Measurements from ENCODE around the gene SLCO2A1. TPM values are rescaled to one million over a fixed set of nuclear protein-coding genes. Genes with fewer than 3 reads are reported as not detected.

Gene SLCO2A1
- total and polyA plus RNA-seq, 2 donors: 1.5 to 3.9 TPM

- no peaks in the 10 kb centered on the region for H3K27me3 ChIP-seq (ENCODE audit: control insufficient read depth in 2 of 2, insufficient read depth in 1 of 2, low read length in 1 of 2)
- no peak for DNase-seq (ENCODE audit: low read depth in 6 of 9, low spot score in 9 of 9)
- H3K36me3 ChIP-seq (ENCODE audit: control insufficient read depth in 2 of 2, insufficient read depth in 2 of 2, low read length in 1 of 2): no peaks in the 10 kb centered on the region
- no peak overlapping the region for H3K27ac ChIP-seq (ENCODE audit: low read depth in 1 of 2, low read length in 1 of 2)
- peaks cover 0 to 27% of the 10 kb centered on the region in 2 donors for H3K4me1 ChIP-seq (ENCODE audit: control insufficient read depth in 2 of 2, insufficient read depth in 2 of 2, low read length in 2 of 2)
- no peaks in the 10 kb centered on the region for H3K9me3 ChIP-seq (ENCODE audit: control insufficient read depth in 2 of 2, insufficient read depth in 1 of 2, low read length in 1 of 2)
- WGBS: 95% methylated on average over 7 of the region's 7 CpGs
- H3K4me3 ChIP-seq (ENCODE audit: low read length in 2 of 2): no peak overlapping the region
Measured at GRCh38 chr3:133984975-133985374, 44.8 kb downstream of the SLCO2A1 start.

GRCh38 chr3:133983576-133984560 is 45.9 kb downstream of the SLCO2A1 start:
- Histone ChIP-seq H3K27me3 (ENCODE audit: control insufficient read depth in 2 of 2, insufficient read depth in 1 of 2, low read length in 1 of 2) (no peaks in the 10 kb centered on the region), H3K4me3 (ENCODE audit: low read length in 2 of 2) (no peak overlapping the region), H3K36me3 (ENCODE audit: control insufficient read depth in 2 of 2, insufficient read depth in 2 of 2, low read length in 1 of 2) (no peaks in the 10 kb centered on the region), H3K27ac (ENCODE audit: low read depth in 1 of 2, low read length in 1 of 2) (no peak overlapping the region), H3K9me3 (ENCODE audit: control insufficient read depth in 2 of 2, insufficient read depth in 1 of 2, low read length in 1 of 2) (no peaks in the 10 kb centered on the region), H3K4me1 (ENCODE audit: control insufficient read depth in 2 of 2, insufficient read depth in 2 of 2, low read length in 2 of 2) (peaks cover 0 to 34% of the 10 kb centered on the region in 2 donors)
- DNase-seq (ENCODE audit: low read depth in 6 of 9, low spot score in 9 of 9): no peak
- 95% methylated on average over 9 of the region's 9 CpGs for WGBS

DNA sequence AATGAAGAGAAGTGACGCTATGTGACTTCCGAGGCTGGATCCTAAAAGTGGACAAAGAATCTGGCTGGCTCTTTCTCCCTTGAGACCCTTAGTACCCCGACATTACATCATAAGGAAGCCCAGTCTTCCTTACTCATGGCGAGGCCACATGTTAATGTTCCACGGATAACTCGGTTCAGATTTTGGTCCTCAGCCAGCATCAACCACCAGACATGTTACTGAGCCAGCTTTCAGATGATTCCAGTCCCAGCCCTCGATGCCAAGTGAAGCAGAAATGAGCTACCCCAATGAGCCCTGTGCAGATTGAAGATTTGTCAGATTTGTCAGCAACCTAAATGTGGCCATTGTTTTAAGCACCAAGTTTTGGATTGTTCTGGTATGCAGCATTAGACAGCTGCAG is 46.6 kb downstream of the SLCO2A1 start:
- no peaks in the 10 kb centered on the region for H3K27me3 ChIP-seq (ENCODE audit: control insufficient read depth in 2 of 2, insufficient read depth in 1 of 2, low read length in 1 of 2)
- no peaks in the 10 kb centered on the region for H3K36me3 ChIP-seq (ENCODE audit: control insufficient read depth in 2 of 2, insufficient read depth in 2 of 2, low read length in 1 of 2)
- no peak overlapping the region for H3K4me3 ChIP-seq (ENCODE audit: low read length in 2 of 2)
- peaks cover 0 to 41% of the 10 kb centered on the region in 2 donors for H3K4me1 ChIP-seq (ENCODE audit: control insufficient read depth in 2 of 2, insufficient read depth in 2 of 2, low read length in 2 of 2)
- 85% methylated on average over 7 of the region's 7 CpGs for WGBS
- DNase-seq (ENCODE audit: low read depth in 6 of 9, low spot score in 9 of 9): no peak
- H3K27ac ChIP-seq (ENCODE audit: low read depth in 1 of 2, low read length in 1 of 2): no peak overlapping the region
- H3K9me3 ChIP-seq (ENCODE audit: control insufficient read depth in 2 of 2, insufficient read depth in 1 of 2, low read length in 1 of 2): no peaks in the 10 kb centered on the region

- Histone ChIP-seq H3K4me3 (ENCODE audit: low read length in 2 of 2) (no peak overlapping the region), H3K9me3 (ENCODE audit: control insufficient read depth in 2 of 2, insufficient read depth in 1 of 2, low read length in 1 of 2) (no peaks in the 10 kb centered on the region), H3K4me1 (ENCODE audit: control insufficient read depth in 2 of 2, insufficient read depth in 2 of 2, low read length in 2 of 2) (peaks cover 0 to 49% of the 10 kb centered on the region in 2 donors), H3K27me3 (ENCODE audit: control insufficient read depth in 2 of 2, insufficient read depth in 1 of 2, low read length in 1 of 2) (no peaks in the 10 kb centered on the region), H3K36me3 (ENCODE audit: control insufficient read depth in 2 of 2, insufficient read depth in 2 of 2, low read length in 1 of 2) (no peaks in the 10 kb centered on the region), H3K27ac (ENCODE audit: low read depth in 1 of 2, low read length in 1 of 2) (no peak overlapping the region)
- 96% methylated on average over 4 of the region's 4 CpGs for WGBS
- DNase-seq (ENCODE audit: low read depth in 6 of 9, low spot score in 9 of 9): no peak
Measured at GRCh38 chr3:133980550-133980949, 49.2 kb downstream of the SLCO2A1 start.

GRCh38 chr3:133980035-133980434 is 49.7 kb downstream of the SLCO2A1 start:
- H3K9me3 ChIP-seq (ENCODE audit: control insufficient read depth in 2 of 2, insufficient read depth in 1 of 2, low read length in 1 of 2): no peaks in the 10 kb centered on the region
- H3K27ac ChIP-seq (ENCODE audit: low read depth in 1 of 2, low read length in 1 of 2): no peak overlapping the region
- WGBS: 91% methylated on average over 2 of the region's 2 CpGs
- H3K4me1 ChIP-seq (ENCODE audit: control insufficient read depth in 2 of 2, insufficient read depth in 2 of 2, low read length in 2 of 2): peaks cover 0 to 52% of the 10 kb centered on the region in 2 donors
- H3K27me3 ChIP-seq (ENCODE audit: control insufficient read depth in 2 of 2, insufficient read depth in 1 of 2, low read length in 1 of 2): no peaks in the 10 kb centered on the region
- no peak overlapping the region for H3K4me3 ChIP-seq (ENCODE audit: low read length in 2 of 2)
- no peak for DNase-seq (ENCODE audit: low read depth in 6 of 9, low spot score in 9 of 9)
- H3K36me3 ChIP-seq (ENCODE audit: control insufficient read depth in 2 of 2, insufficient read depth in 2 of 2, low read length in 1 of 2): no peaks in the 10 kb centered on the region

DNA sequence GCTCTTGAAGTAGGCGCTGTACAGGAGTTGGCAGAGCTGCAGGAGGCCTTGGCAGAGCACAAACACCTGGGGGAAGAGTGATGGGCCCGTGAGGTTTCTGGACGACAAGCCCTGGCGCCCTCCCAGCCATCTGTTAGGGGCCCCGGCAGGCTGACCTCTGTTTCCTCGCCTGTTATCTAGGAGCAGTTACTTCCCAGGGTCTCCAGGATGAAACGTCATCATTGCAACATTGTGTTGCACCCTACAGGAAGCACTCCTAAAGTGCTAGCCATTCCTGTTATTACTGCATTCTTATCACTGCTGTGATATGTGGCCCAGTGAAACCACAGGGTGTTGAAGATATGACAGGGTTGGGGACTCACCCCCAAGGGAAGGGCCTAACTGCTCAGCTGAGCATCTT is 50.2 kb downstream of the SLCO2A1 start:
- DNase-seq (ENCODE audit: low read depth in 6 of 9, low spot score in 9 of 9): no peak
- no peaks in the 10 kb centered on the region for H3K36me3 ChIP-seq (ENCODE audit: control insufficient read depth in 2 of 2, insufficient read depth in 2 of 2, low read length in 1 of 2)

DNA sequence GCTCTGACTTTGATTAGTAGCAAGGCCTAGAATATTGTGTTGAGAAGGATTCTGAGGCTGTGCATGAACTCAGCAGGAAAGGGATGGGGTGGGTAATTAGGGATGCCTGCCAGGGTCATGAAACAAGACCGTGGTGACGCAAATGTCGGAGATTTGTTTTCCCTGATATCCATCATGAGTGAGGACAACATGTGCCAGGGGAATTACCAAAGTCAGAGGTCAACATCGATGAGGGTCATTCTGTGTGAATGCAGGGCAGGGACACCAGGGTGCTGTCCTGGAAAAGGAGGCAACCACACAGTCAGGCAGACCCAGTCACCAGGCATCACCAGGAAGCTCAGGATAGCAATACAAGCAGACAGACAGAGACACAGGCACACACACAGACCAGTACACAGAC is 52.2 kb downstream of the SLCO2A1 start:
- no peak for DNase-seq (ENCODE audit: low read depth in 6 of 9, low spot score in 9 of 9)
- peaks cover 0 to 44% of the 10 kb centered on the region in 2 donors for H3K4me1 ChIP-seq (ENCODE audit: control insufficient read depth in 2 of 2, insufficient read depth in 2 of 2, low read length in 2 of 2)
- WGBS: 96% methylated on average over 4 of the region's 4 CpGs
- no peaks in the 10 kb centered on the region for H3K36me3 ChIP-seq (ENCODE audit: control insufficient read depth in 2 of 2, insufficient read depth in 2 of 2, low read length in 1 of 2)
- H3K27ac ChIP-seq (ENCODE audit: low read depth in 1 of 2, low read length in 1 of 2): no peak overlapping the region
- peaks cover 0 to 7% of the 10 kb centered on the region in 2 donors for H3K9me3 ChIP-seq (ENCODE audit: control insufficient read depth in 2 of 2, insufficient read depth in 1 of 2, low read length in 1 of 2)
- no peaks in the 10 kb centered on the region for H3K27me3 ChIP-seq (ENCODE audit: control insufficient read depth in 2 of 2, insufficient read depth in 1 of 2, low read length in 1 of 2)
- H3K4me3 ChIP-seq (ENCODE audit: low read length in 2 of 2): no peak overlapping the region

More for the DNA sequence above, 50.2 kb downstream of the SLCO2A1 start:
- no peak overlapping the region for H3K4me3 ChIP-seq (ENCODE audit: low read length in 2 of 2)
- no peaks in the 10 kb centered on the region for H3K27me3 ChIP-seq (ENCODE audit: control insufficient read depth in 2 of 2, insufficient read depth in 1 of 2, low read length in 1 of 2)
- WGBS: 53% methylated on average over 7 of the region's 7 CpGs
- peaks cover 0 to 52% of the 10 kb centered on the region in 2 donors for H3K4me1 ChIP-seq (ENCODE audit: control insufficient read depth in 2 of 2, insufficient read depth in 2 of 2, low read length in 2 of 2)
- H3K9me3 ChIP-seq (ENCODE audit: control insufficient read depth in 2 of 2, insufficient read depth in 1 of 2, low read length in 1 of 2): no peaks in the 10 kb centered on the region
- H3K27ac ChIP-seq (ENCODE audit: low read depth in 1 of 2, low read length in 1 of 2): no peak overlapping the region

- no peaks in the 10 kb centered on the region for H3K36me3 ChIP-seq (ENCODE audit: control insufficient read depth in 2 of 2, insufficient read depth in 2 of 2, low read length in 1 of 2)
- no peak for DNase-seq (ENCODE audit: low read depth in 6 of 9, low spot score in 9 of 9)
- H3K27me3 ChIP-seq (ENCODE audit: control insufficient read depth in 2 of 2, insufficient read depth in 1 of 2, low read length in 1 of 2): no peaks in the 10 kb centered on the region
- H3K9me3 ChIP-seq (ENCODE audit: control insufficient read depth in 2 of 2, insufficient read depth in 1 of 2, low read length in 1 of 2): peaks cover 0 to 7% of the 10 kb centered on the region in 2 donors
- WGBS: 96% methylated on average over 8 of the region's 8 CpGs
- peaks cover 0 to 26% of the 10 kb centered on the region in 2 donors for H3K4me1 ChIP-seq (ENCODE audit: control insufficient read depth in 2 of 2, insufficient read depth in 2 of 2, low read length in 2 of 2)
- H3K4me3 ChIP-seq (ENCODE audit: low read length in 2 of 2): no peak overlapping the region
- H3K27ac ChIP-seq (ENCODE audit: low read depth in 1 of 2, low read length in 1 of 2): no peak overlapping the region
Measured at GRCh38 chr3:133973249-133973980, 56.3 kb downstream of the SLCO2A1 start.

DNA sequence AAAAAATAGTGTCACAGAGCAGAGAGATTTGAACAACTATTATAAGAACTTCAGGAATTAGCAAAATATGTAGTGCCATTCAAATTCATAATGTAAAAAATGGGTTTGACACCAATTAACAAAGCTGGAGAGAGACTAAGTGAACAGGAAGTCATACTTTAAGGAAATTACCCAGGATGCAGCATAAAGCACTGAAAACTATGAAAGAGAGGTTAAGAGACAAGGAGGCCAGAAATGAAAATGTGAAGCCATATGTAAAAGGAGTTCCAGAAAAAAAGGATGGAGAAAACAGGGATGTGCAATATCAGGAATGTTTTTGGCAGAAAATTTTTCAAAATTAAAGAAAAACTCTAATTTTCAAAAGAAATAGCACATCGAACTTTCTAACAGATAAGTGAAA is 57.6 kb downstream of the SLCO2A1 start:
- peaks cover 0 to 7% of the 10 kb centered on the region in 2 donors for H3K9me3 ChIP-seq (ENCODE audit: control insufficient read depth in 2 of 2, insufficient read depth in 1 of 2, low read length in 1 of 2)
- DNase-seq (ENCODE audit: low read depth in 6 of 9, low spot score in 9 of 9): no peak
- H3K36me3 ChIP-seq (ENCODE audit: control insufficient read depth in 2 of 2, insufficient read depth in 2 of 2, low read length in 1 of 2): no peaks in the 10 kb centered on the region
- no peak overlapping the region for H3K27ac ChIP-seq (ENCODE audit: low read depth in 1 of 2, low read length in 1 of 2)
- H3K4me3 ChIP-seq (ENCODE audit: low read length in 2 of 2): no peak overlapping the region
- H3K27me3 ChIP-seq (ENCODE audit: control insufficient read depth in 2 of 2, insufficient read depth in 1 of 2, low read length in 1 of 2): no peaks in the 10 kb centered on the region
- WGBS: 97% methylated on average over 1 of the region's 1 CpG
- peaks cover 0 to 14% of the 10 kb centered on the region in 2 donors for H3K4me1 ChIP-seq (ENCODE audit: control insufficient read depth in 2 of 2, insufficient read depth in 2 of 2, low read length in 2 of 2)
